Gastrocnemius medialis (tissue), 4 donors: ENCODE results near the gene ATP1B1.

Experiments used
- CTCF ChIP-seq, 5 experiments: fragments of 450-650 bp in 3 of 5; fragments of 200-600 bp in 2 of 5; sonication (generic) in 2 of 5; IDR thresholded peaks in 4 of 5; conservative IDR thresholded peaks in 1 of 5; 1 replicate in 4 of 5; 2 replicates in 1 of 5; pipeline ENCODE4 v1.5.1; 2016 to 2019; ENCODE audit warnings: antibody characterized with exemption in 5 of 5, mild to moderate bottlenecking in 3 of 5, moderate library complexity in 3 of 5
- POLR2A ChIP-seq, 2 donors: fragments of 450-650 bp; IDR thresholded peaks; one replicate each; pipeline ENCODE4 v1.6.1; 2017; ENCODE audit warnings: antibody characterized with exemption in 2 of 2, mild to moderate bottlenecking in 2 of 2, moderate library complexity in 2 of 2

GRCh38 chr1:169122976-169123375 lies 16.5 kb downstream of the ATP1B1 start:
- TF ChIP-seq CTCF (IDR thresholded peaks at IDR 0.05 in 4 of 5, conservative IDR thresholded peaks at IDR 0.05 in 1 of 5) (no peak), POLR2A (IDR thresholded peaks at IDR 0.05) (no peak)
